IMR-90 (cell line): ENCODE measurements around the gene ADGRV1. TPM values are rescaled to one million over a fixed set of nuclear protein-coding genes. Genes with fewer than 3 reads are reported as not detected.

Source experiments
- ATAC-seq: fragments of 200-7000 bp; cut with Tn5 transposase; 2 replicates; pipeline ENCODE4 v1.9.1; 2020; ENCODE audit warnings: low read depth, mild to moderate bottlenecking, moderate library complexity
- BruUV-seq: library from RNA; stranded (reverse); fragments of 400-500 nt; replicated peaks from 2 replicates; lab custom pipeline; 2021; lab: Mats Ljungman, UMichigan
- CTCF ChIA-PET: fragments of 300-600 bp; formaldehyde crosslinking; extraction: SDS; loops from one replicate; lab custom pipeline; 2021; ENCODE audit warnings: antibody characterized with exemption; lab: Yijun Ruan, JAX
- POLR2A ChIA-PET: fragments of 300-600 bp; sonication (Branson Sonifier 250); formaldehyde crosslinking; loops from one replicate; lab custom pipeline; 2022; ENCODE audit warnings: antibody characterized with exemption; ENCODE audit not compliant: unreplicated experiment; lab: Charles Lee
- DNase-seq: peaks from one replicate; pipeline ENCODE4 v3.0.0; 2013
- H2AFZ ChIP-seq: replicated peaks from 2 replicates; pipeline ENCODE3; 2013; ENCODE audit warnings: low read length, mild to moderate bottlenecking; ENCODE audit not compliant: poor library complexity
- H2AK5ac ChIP-seq: 2 replicates; pipeline ENCODE4 v1.6.1; 2013; ENCODE audit warnings: low read depth, low read length, inconsistent platforms
- H2AK9ac ChIP-seq: replicated peaks from 2 replicates; pipeline ENCODE3; 2013; ENCODE audit warnings: mild to moderate bottlenecking, low read depth, low read length, moderate library complexity; ENCODE audit not compliant: poor library complexity
- H2BK120ac ChIP-seq: 2 replicates; pipeline ENCODE4 v1.6.1; 2013; ENCODE audit warnings: low read depth, low read length, inconsistent platforms
- H2BK15ac ChIP-seq: 3 replicates; pipeline ENCODE4 v1.6.1; 2013; ENCODE audit warnings: low read depth, low read length, inconsistent platforms
- H2BK20ac ChIP-seq: 2 replicates; pipeline ENCODE4 v1.6.1; 2013; ENCODE audit warnings: low read depth, mild to moderate bottlenecking, inconsistent platforms, low read length, moderate library complexity
- H2BK5ac ChIP-seq: 2 replicates; pipeline ENCODE4 v1.6.1; 2013; ENCODE audit warnings: mild to moderate bottlenecking, low read depth, low read length, inconsistent platforms; ENCODE audit not compliant: poor library complexity, severe bottlenecking
- H3K14ac ChIP-seq: replicated peaks from 2 replicates; pipeline ENCODE4 v1.6.1; 2013; ENCODE audit warnings: low read depth, low read length, inconsistent platforms
- H3K18ac ChIP-seq: 2 replicates; pipeline ENCODE4 v1.6.1; 2013; ENCODE audit warnings: low read depth, low read length, control low read depth
- H3K23ac ChIP-seq: 2 replicates; pipeline ENCODE4 v1.6.1; 2013; ENCODE audit warnings: low read depth, low read length, inconsistent platforms
- H3K27ac ChIP-seq: 2 replicates; pipeline ENCODE4 v1.5.1; 2013; ENCODE audit warnings: mild to moderate bottlenecking, control low read depth, low read length; ENCODE audit not compliant: insufficient read depth
- H3K27me3 ChIP-seq: 2 replicates; pipeline ENCODE4 v1.6.1; 2013; ENCODE audit warnings: low read length; ENCODE audit not compliant: control insufficient read depth, insufficient read depth
- H3K36me3 ChIP-seq: 2 replicates; pipeline ENCODE4 v1.6.1; 2013; ENCODE audit warnings: low read length, mixed read lengths; ENCODE audit not compliant: control insufficient read depth, insufficient read depth
- H3K4ac ChIP-seq: 2 replicates; pipeline ENCODE4 v1.6.1; 2013; ENCODE audit warnings: low read depth, low read length, inconsistent platforms
- H3K4me1 ChIP-seq: 2 replicates; pipeline ENCODE4 v1.6.1; 2013; ENCODE audit warnings: low read length, mixed read lengths; ENCODE audit not compliant: control insufficient read depth, insufficient read depth
- H3K4me2 ChIP-seq: 2 replicates; pipeline ENCODE4 v1.6.1; 2013; ENCODE audit warnings: low read depth, mild to moderate bottlenecking, control low read depth, low read length, moderate library complexity
- H3K4me3 ChIP-seq: 2 replicates; pipeline ENCODE4 v1.5.1; 2013; ENCODE audit warnings: low read depth, mild to moderate bottlenecking, control low read depth, low read length, moderate library complexity; ENCODE audit not compliant: insufficient read depth
- H3K56ac ChIP-seq: 2 replicates; pipeline ENCODE4 v1.6.1; 2013; ENCODE audit warnings: low read length, inconsistent platforms; ENCODE audit not compliant: insufficient read depth; ENCODE audit errors: extremely low read depth
- H3K79me1 ChIP-seq, 2 experiments: 2 replicates each; pipeline ENCODE4 v1.6.1; 2013; ENCODE audit warnings: low read length in 2 of 2, inconsistent platforms in 1 of 2, low read depth in 1 of 2
- H3K9ac ChIP-seq: 2 replicates; pipeline ENCODE4 v1.6.1; 2013; ENCODE audit warnings: low read depth, low read length, control low read depth
- H3K9me1 ChIP-seq: 2 replicates; pipeline ENCODE4 v1.6.1; 2013; ENCODE audit warnings: low read length, inconsistent platforms; ENCODE audit not compliant: insufficient read depth
- H3K9me3 ChIP-seq: 2 replicates; pipeline ENCODE4 v1.6.1; 2013; ENCODE audit warnings: low read length; ENCODE audit not compliant: control insufficient read depth, insufficient read depth
- H4K20me1 ChIP-seq: 2 replicates; pipeline ENCODE4 v1.6.1; 2013; ENCODE audit warnings: low read length, inconsistent platforms; ENCODE audit not compliant: insufficient read depth
- H4K5ac ChIP-seq: 2 replicates; pipeline ENCODE4 v1.6.1; 2013; ENCODE audit warnings: mild to moderate bottlenecking, low read depth, low read length, control low read depth
- H4K8ac ChIP-seq, 2 experiments: 2 replicates each; pipeline ENCODE4 v1.6.1; 2013; ENCODE audit warnings: low read depth in 2 of 2, low read length in 2 of 2, control low read depth in 1 of 2, inconsistent platforms in 1 of 2
- H4K91ac ChIP-seq: 2 replicates; pipeline ENCODE4 v1.6.1; 2013; ENCODE audit warnings: low read depth, low read length, inconsistent platforms; ENCODE audit not compliant: insufficient read depth
- CEBPB ChIP-seq: IDR thresholded peaks from 2 replicates; pipeline ENCODE4 v1.6.1; 2012; ENCODE audit warnings: low read depth, low read length, improper control_type of control experiment
- MAZ ChIP-seq: IDR thresholded peaks from 2 replicates; pipeline ENCODE4 v1.6.1; 2012; ENCODE audit warnings: low read depth, mild to moderate bottlenecking, low read length, improper control_type of control experiment, moderate library complexity, borderline replicate concordance
- dilution Hi-C: fragments of 300-500 bp; cut with HindIII; formaldehyde crosslinking; loops from one replicate; pipeline ENCODE4 v1.14.3; 2018; ENCODE audit warnings: low sequenced_read_pairs; ENCODE audit not compliant: unreplicated experiment
- in situ Hi-C: fragments of 300-500 bp; cut with MboI; formaldehyde crosslinking; loops from 3 replicates; pipeline ENCODE4 v1.14.3; 2019; ENCODE audit warnings: low sequenced_read_pairs, inconsistent platforms, mixed read lengths
- intact Hi-C: fragments of 100-400 bp; cut with micrococcal nuclease; formaldehyde crosslinking; loops from 2 replicates; pipeline ENCODE4 v1.10.0; 2022
- polyA plus RNA-seq, 3 experiments: library from polyadenylated mRNA; depleted of rRNA; stranded (reverse); fragments of >200 nt; gene quantifications; 2 replicates each; pipeline ENCODE4 v1.2.3, GENCODE V29; 2012; ENCODE audit warnings: low replicate concordance in 1 of 3
- total RNA-seq: library from RNA; depleted of rRNA; stranded (reverse); fragments of >200 nt; gene quantifications from 2 replicates; pipeline ENCODE4 v1.2.3, GENCODE V29; 2012
- TF ChIP-seq, protein P1 (sequence below): conservative IDR thresholded peaks from 2 replicates; pipeline ENCODE4 v1.5.1; 2012; ENCODE audit warnings: mild to moderate bottlenecking, low read depth, low read length, improper control_type of control experiment

The ADGRV1 gene
- total and polyA plus RNA-seq, 2 of the 4 experiments (the other 2 are of a cell fraction): under 0.01 TPM; not detected in 1

DNA sequence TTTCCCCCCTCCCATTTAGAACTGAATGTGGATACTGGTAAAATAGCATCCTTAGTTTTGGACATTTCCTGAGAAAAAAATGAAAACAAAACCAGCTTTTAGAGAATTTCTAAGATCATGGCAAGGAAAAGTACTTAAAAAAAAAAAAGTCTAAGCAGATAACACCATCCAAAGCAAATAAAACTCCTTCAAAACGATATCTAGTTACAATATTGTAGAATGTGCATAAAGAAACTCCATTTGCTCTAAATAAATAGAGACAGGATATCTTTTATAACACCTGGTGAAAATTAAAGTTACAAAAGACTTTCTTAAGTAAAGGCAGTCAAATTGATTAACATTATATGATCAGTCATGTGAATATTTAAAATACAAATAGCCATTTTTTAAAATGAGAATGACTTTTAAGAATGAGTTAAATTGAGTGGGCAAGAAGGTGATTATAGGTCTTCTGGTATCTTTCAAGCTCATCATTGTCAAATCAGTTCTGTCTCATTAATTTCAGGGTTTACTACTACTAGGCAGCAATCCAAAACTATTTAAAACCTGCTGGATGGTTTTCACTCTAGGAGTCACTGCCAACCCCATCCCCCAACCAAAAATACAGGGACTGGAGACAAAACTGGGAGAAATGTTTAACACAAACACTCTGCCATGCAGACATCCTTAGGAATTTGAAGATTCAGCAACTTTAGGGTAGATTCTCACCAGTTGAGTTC lies 382.6 kb downstream of the ADGRV1 start (continued):
- TF ChIP-seq MAZ: no peak

DNA sequence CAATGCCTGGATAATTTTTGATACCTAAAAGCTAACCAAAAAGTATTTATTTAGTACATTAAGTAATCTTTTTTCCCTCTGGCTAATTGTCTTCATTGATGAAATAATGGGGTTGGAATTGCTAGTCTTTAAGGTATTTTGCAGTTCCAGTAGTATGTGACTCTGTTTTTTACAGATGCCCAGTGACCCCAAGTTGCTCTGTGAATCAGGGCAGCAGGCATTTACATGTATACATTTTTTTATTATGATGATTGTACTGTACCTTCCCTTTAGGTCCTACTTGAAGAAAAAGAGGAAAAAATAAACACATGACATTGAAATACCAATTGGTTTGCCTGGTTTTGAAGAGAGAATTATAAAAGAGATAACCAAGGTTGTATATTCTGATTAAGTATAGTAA lies 385.5 kb downstream of the ADGRV1 start:
- Histone ChIP-seq H2AK5ac (no peak overlapping the region), H3K4me1 (peaks cover 10% of the 10 kb centered on the region), H3K4me2 (no peak overlapping the region), H2AFZ (no peak overlapping the region), H3K18ac (no peak overlapping the region), H4K91ac (no peak overlapping the region), H3K23ac (no peak overlapping the region), H3K9me3 (no peaks in the 10 kb centered on the region), H3K27me3 (no peaks in the 10 kb centered on the region), H2BK5ac (peak overlapping the region; percentile 74), H2BK20ac (no peak overlapping the region), H3K79me1 (no peaks in the 10 kb centered on the region), H3K36me3 (no peaks in the 10 kb centered on the region), H2BK120ac (no peak overlapping the region), H2BK15ac (no peak overlapping the region), H3K9ac (no peak overlapping the region), H3K56ac (no peak overlapping the region), H4K20me1 (no peaks in the 10 kb centered on the region), H3K9me1 (no peaks in the 10 kb centered on the region), H3K14ac (no peak overlapping the region), H4K8ac (no peak overlapping the region), H3K4me3 (no peak overlapping the region), H3K4ac (no peak overlapping the region), H2AK9ac (no peak overlapping the region), H4K5ac (no peak overlapping the region), H3K27ac (no peak overlapping the region)
- in situ Hi-C loops (no loop called here), dilution Hi-C loops (no loop called here), intact Hi-C loops (loop anchor here (5.0 kb wide), 1 partner anchor 128 kb away; no protein-coding TSS in a partner anchor)
- ATAC-seq: peak; percentile 81
- peak; percentile 73 for DNase-seq
- POLR2A ChIA-PET: no interaction called here
- no peak for TF ChIP-seq CEBPB
- TF ChIP-seq, protein P1, sequence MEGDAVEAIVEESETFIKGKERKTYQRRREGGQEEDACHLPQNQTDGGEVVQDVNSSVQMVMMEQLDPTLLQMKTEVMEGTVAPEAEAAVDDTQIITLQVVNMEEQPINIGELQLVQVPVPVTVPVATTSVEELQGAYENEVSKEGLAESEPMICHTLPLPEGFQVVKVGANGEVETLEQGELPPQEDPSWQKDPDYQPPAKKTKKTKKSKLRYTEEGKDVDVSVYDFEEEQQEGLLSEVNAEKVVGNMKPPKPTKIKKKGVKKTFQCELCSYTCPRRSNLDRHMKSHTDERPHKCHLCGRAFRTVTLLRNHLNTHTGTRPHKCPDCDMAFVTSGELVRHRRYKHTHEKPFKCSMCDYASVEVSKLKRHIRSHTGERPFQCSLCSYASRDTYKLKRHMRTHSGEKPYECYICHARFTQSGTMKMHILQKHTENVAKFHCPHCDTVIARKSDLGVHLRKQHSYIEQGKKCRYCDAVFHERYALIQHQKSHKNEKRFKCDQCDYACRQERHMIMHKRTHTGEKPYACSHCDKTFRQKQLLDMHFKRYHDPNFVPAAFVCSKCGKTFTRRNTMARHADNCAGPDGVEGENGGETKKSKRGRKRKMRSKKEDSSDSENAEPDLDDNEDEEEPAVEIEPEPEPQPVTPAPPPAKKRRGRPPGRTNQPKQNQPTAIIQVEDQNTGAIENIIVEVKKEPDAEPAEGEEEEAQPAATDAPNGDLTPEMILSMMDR: no peak
- BruUV-seq: no TSS peak
- CTCF ChIA-PET: interaction anchor here (1.3 to 1.6 kb wide), 2 partner anchors 11 to 441 kb away, joined by 3 to 5 read pairs; no protein-coding TSS in a partner anchor
